G401 (cell line): Measurements from ENCODE around the gene ELK4. TPM values are rescaled to one million over a fixed set of nuclear protein-coding genes. Genes with fewer than 3 reads are reported as not detected.

ENCODE experiments used
- total RNA-seq: library from RNA; depleted of rRNA; stranded (reverse); fragments of >200 nt; shearing (Covaris generic); gene quantifications from 2 replicates; pipeline ENCODE4 v1.2.3, GENCODE V29; 2014; rRNA removed

ELK4 gene
- total RNA-seq, 1 experiment from 2014 or later = 5.1 TPM

Other genes starting within 250 kb of the ELK4 start
- gene LEMD1, start 210.0 kb downstream of the ELK4 start, total RNA-seq = 13.2 and 15.0 TPM in 2 replicates
- gene BLACAT1, start 176.0 kb downstream of the ELK4 start, total RNA-seq = 1.7 and 1.8 TPM in 2 replicates
- gene CDK18, start 127.3 kb downstream of the ELK4 start, total RNA-seq = 4.0 and 6.6 TPM in 2 replicates
- 4.4 and 5.4 TPM in 2 replicates for gene SLC45A3, start 48.5 kb upstream of the ELK4 start, total RNA-seq
- gene NUCKS1, start 118.2 kb upstream of the ELK4 start, total RNA-seq = 142 and 190 TPM in 2 replicates
- gene RAB29, start 143.5 kb upstream of the ELK4 start, total RNA-seq = 6.8 and 8.9 TPM in 2 replicates
- gene SLC41A1, start 181.2 kb upstream of the ELK4 start, total RNA-seq = 9.1 and 17.8 TPM in 2 replicates
- gene PM20D1, start 218.1 kb upstream of the ELK4 start, total RNA-seq = not detected in 2 replicates